HG02678 (cell line): ENCODE results near the gene YARS1.

Experiments
- ATAC-seq: cut with Tn5 transposase; IDR thresholded peaks from one replicate; pipeline ENCODE4 v1.9.1; 2021; ENCODE audit warnings: mild to moderate bottlenecking, moderate library complexity; ENCODE audit not compliant: unreplicated experiment

The YARS1 gene

DNA sequence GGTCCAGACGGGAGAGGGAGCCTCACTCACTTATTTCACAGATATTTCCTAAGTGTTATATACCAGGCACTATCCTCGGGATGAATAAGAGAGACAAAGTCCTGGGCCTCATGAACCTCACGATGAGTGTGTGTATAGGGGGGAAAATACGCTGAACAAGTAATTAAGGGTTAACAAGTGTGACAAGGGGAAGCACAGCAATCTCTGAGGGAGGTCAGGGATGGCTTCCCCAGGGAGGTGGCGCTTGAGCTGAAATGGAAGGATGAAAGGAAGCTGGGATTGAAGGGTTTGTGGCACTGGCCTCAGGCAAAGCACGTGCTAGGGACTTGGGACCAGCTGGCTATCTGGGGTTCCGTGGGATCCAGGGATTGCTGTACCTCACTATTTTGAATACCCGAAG is 68.2 kb downstream of the YARS1 start:
- ATAC-seq = no peak

DNA sequence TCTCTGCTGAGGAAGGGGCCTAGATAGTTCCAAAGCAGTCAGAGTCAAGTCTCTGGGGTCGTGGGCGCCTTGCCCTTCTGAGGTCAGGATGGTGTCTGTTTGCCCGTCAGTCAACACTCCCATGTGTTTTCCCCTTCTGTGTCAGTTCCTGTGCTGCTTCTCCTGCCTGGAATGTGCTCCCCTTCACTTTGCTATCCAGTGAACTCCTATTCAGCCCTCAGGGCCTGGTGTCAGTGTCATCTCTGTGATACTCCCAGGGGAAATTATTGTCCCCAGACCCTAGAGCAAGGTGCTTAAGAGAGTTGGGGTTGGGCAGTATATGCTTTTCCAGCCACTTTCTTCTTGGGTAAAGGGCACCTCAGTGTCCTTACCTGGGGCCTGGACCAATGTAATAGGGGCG is 68.8 kb downstream of the YARS1 start:
- no peak for ATAC-seq

DNA sequence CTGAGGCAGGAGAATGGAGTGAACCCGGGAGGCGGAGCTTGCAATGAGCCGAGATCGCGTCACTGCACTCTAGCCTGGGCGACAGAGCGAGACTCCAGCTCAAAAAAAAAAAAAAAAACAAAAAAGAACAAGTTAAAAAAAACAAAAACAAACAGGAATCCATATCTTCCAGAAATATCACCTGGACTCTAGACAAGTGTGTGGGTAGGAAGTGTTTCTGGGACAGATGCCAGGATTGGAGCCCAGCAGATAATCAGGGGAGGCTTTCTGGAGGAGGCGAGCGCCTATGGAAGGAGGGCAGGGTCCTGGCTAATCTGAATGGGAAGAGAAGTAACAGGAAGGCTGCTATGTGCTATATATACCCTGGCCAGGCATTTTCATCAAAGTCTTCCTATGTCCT is 71.0 kb downstream of the YARS1 start:
- ATAC-seq = no peak

DNA sequence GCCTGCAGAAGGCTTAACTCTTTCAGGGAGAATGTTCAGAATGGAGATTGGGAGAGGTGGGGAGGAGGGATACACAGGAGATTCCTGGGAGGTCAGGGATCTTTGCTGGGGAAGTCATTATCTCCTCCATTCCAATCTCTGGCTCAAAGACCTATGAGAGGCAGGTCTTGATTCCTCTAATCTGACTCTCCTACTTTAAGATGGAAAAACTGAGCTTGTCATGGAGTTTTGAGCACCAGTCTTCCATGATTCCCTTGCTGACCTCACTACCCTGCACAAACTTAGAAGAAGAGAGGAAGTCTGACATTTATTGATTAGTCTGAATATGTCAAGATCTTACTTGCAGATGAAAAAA is 73.1 kb downstream of the YARS1 start:
- no peak for ATAC-seq

DNA sequence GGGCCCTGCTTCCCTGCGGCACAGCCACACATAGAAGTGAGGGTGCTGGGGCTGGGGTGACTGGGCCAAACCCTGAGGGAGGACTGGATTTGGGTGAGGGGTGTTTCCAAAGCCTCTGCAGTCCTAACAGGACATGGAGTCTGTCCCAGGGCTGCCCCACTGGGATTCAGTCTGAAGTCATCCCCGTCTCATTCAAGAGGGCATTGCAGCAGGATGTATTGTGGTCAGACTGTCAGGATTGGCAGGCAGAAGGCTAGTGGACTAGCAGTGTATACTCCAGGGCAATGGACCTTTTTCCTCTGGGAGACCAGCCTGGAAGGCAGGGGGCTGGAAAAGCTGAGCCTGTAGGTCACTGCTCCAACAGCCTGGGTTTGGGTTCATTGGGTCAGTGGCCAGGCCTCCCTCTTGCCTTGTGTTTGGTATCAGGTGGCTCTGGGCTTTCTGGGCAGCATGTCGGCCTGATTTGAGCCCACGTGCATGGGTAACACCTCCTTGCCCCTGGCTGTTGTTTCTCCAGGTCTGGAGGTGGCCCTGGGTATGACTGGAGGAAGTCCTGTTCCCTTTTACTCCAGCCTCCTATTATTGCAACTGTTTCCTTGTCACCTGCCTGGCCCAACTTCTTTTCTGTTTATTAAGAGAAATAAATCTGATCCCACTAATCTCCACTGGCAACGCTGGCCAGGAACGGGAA is 73.6 kb downstream of the YARS1 start:
- ATAC-seq = no peak

DNA sequence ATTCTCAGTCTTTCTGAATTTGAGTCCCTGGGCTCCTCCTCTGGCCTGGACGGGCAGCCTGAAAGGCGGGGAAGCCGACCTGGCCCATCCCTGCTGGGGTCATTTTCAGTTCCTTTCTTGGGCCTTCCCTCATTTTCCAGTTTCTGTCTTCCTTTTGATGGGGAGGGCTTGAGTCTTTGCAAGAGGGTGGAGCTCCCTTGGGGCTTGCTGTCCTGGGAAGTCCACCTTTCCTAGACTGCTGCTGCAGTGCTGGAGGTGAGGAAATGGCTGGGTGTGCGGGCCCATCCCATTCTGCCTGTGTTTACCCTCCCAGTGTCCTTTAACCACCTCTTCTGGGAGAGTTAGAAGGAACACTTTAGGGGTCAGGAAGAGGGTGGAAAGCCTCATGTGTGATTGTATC is 74.2 kb downstream of the YARS1 start:
- ATAC-seq = no peak

DNA sequence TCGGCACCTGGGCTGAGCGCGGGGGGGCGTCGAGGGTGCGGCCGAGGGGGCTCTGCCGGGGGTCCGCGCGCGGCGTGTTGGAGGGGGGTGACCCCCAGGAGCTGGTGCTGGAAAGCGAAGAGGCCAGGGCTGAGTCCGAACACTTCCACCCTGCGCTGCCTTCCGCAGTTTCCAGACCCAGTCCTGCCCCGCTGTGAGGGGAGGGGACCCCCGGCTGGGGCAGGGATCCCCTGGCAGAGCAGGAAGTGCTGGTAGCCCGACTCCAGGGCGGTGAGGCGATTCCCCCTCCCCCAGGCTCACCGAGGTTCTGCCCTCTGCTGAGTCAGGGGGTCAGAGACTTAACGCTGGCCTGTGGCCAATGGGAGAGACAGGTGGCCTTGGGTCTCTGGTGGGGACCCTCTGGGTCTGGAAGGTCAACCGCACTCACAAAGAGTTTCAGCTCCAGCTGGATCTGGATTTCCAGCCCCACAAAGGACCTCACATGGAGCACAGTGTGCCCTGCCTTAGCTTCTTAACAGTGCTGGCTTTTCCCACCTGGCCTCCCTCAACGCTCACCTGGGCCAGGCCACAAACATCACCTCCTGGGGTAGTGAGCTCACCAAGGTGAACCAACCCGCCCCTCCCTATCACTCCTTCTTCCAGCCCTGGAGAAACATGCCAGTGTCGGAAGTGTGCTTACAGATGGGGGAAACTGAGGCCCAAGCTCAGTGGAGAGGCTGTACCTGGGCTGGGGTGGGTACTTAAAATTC is 74.8 kb downstream of the YARS1 start:
- no peak for ATAC-seq

DNA sequence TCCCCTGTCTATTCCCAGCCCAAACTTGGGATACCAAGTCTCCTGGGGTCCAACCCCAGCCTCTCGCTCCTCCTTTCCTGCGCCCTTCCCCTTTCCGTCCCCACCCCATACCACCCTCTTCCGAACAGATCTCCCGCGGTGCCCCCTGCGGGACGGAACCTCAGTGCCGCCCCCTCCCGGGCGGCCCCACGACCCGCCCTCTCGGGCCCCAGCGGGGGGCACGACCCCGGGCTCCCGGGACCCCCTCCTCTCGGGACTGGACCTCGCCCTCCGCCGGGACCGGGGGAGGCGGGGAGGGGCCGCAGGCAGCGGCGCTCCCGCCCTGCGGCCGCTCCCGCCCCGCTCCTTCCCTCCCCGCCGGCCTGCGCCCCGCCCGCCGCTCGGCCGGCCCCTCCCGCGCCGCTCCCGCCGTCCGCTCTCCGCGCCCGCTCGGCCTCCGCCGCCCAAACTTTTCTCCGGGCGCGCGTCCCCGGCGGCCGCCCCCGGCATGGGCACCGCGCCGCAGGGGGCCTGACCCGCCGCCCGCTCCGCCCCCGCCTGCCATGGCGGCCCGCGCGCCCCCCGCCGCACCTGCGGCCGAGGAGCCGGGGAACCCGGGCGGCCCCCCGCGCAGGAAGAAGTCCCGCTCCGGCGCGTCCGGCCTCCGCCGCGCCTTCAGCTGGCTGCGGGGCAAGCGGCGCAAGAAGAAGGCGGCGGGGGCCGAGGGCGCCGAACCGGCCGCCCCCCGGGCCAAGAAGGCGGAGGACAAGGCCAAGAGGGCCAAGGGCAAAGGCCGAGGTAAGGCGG is 75.6 kb downstream of the YARS1 start:
- no peak for ATAC-seq

DNA sequence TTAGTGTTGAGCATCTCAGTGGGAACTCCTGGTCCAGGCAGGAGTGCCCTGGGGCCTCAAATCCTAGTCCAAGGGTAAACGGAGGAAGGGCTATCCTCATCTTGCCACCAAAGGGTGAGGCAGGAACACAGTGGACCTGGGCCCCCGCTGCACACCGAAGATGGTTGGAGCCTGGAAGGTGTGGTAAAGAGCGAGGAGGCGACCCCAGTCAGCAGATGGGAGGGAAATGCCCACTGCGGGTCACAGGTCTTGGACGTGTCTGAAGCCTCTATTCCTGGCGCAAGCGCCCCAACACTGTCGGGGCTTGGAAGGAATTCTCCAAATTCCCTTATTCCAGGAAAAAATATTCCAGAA is 76.1 kb downstream of the YARS1 start:
- ATAC-seq = no peak

DNA sequence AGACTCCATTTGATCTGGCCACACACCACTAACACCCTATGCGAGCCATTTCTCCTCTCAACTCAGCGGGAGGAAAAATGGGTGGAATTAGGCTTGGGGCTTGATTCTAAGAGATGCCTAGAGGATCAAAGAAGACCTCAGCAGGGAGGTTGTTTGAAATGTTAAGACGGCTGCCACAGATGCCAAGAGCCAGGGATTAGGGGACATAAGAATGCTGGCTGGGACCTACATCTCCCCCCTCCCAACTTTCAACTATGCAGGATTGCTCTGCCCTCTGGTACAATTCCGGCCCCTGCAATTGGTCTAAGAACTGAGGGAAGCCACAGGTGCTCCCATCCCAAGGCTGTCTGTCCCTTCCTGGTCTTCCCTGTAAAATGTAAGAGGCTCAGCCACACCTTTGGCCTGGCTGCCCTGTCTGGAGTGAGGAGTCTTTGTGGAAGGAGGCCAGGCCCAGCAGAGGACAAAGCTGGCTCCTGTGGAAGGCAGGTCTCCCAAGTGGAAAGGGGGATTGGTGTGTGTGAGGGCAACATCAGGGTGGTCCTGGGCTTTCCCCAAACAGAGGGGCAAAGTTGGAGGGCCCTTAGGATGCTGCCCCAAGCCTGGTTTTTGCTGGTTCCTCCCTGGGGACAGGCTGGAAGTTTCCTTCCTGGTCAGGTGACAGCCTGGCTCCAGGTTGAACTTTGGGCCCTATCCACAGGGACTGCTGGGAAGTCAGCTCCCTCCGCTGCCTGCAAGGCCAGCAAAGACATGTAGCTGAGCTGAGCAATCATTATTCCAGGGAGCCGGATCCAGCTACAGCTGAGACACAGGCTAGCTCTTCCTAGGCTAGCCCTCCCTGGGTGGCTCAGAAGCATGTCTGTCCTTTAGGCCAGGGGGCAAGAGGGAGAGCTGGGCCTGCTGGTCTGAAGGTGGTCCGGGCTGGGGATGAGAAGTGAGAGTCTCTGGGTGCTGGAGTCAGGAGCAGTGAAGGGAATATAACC is 80.1 kb downstream of the YARS1 start:
- ATAC-seq = no peak

DNA sequence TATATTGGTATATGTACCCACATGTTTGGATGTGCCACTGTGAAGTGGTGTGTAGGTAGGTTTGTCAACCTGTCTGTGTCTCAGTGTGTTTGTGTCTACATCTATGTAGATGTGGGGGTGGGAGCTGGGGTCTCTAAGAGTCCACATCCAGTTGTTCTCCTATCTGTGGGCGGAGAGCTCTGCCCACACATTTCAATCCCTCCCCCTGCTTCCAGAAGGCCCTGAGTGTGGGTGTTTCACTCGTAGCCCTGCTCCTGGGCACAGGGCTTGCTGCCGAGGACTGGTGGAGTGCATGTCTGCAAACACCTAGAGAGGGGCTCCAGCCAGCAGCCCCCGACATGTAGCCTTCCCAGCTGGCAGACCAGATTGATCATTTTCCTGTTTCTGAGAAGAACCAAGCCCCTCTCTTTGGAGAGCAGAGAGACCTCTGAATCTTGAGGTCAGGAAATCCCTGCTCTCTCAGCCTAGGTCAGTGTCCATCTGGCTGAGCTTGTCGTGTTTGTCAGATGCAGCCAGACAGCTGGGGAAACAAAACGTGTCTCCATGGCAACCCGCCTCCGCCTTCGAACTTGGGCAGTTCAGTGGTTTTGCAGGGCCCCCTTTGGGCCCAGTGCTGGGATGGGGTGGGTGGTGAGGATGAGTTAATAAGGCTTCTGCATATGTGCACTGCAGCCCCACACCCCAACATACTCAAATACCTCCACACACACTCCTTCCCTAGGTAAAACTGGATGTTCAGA is 83.4 kb downstream of the YARS1 start:
- ATAC-seq = no peak

DNA sequence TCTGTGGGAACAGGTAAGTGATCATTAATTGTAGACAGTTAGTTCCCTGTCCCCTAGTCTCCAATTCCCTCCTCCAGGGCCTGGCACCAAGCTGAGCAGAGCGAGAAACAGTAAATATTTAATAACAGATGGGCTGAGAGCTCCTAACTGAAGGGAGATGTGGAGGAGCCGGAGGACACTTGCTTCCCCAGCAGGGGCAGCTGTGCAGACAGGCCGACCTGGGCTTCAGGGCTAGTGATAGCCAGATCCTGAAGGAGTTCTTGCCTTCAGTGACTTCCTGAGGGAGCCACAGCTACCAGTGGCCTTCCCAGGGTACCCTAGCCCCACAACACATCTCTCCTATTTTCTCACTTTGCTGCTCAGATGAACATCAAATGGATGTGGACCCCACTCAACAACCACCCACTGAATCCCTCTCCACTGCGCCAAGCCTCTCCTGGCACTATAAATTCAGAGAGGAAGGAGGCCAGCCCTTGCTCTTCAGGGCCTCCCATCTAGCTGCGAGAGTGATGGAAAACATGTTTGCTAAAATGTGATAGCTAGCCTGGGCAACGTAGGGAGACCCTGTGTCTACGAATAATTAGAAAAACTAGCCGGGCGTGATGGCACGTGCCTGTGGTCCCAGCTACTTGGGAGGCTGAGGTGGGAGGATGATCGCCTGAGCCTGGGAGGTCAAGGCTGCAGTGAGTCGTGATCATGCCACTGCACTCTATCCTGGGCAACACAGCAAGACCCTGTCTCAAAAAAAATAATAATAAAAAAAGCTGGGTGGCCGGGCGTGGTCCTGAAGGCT is 87.7 kb downstream of the YARS1 start:
- no peak for ATAC-seq

DNA sequence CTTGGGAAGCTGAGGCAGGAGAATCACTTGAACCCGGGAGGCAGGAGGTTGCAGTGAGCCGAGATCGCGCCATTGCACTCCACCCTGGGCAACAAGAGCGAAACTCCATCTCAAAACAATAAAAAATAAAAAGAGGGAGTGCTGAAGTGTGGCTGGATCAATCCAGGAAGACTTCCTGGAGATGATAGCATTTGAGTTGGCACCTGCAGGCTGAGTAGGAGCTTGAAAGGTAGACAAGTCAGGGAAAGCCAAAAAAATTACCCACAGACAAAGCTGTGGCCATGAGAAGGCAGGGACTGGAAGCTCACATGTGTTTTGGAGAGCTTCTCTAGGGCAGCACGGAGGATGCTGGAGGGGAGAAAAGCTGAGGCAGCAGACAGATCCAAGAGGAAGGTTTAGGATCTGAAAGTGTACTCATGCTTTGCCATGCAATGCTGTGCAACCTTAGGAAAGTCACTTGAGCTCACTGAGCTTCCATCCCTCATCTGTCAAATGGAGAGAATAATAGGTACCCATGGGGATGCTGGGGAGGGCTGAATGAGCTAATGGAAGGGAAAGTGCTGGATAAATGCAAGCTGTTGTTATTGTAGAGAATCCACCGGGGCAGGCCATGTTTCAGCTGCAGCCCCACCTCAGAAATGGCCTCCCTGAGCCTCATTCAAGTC is 88.6 kb downstream of the YARS1 start:
- ATAC-seq = no peak

DNA sequence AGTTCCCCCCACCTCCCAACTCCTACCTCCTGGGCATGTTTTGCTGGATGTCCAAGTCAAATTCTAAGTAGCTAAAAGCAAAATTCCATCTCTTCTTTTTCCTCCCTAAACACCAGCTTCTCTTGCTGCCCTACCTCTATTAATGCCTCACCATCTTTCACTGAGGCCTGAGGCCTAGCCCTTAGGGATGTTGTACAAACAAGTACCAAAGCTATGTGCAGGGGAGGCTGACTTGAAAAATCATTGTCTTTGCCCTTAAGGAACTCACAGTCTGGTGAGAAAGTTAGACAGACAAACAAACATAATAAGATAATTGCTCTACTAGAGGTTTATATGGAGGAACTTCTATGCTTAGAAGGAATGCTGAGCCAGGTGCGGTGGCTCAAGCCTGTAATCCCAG is 89.3 kb downstream of the YARS1 start:
- no peak for ATAC-seq

DNA sequence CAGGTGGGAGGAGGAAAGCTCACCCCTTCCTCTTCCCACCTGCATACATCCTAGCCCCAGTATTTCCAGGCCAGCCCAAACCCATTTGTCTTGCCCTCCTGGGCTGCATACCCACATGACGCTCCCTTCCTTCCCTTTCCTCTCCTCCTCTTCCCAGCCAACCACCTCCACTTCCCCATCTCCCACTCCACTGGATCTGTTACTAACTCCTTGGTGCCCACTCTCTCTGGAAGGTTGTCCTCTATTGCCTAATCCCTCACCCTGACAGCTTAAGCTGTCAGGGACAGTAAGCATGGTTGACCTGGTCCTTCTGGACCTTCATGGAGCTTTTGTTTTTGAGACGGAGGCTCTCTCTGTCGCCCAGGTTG is 91.6 kb downstream of the YARS1 start:
- no peak for ATAC-seq
